Sigmoid colon (tissue), 7 donors: ENCODE measurements around the gene CDKN1C. TPM values are rescaled to one million over a fixed set of nuclear protein-coding genes. Genes with fewer than 3 reads are reported as not detected.

Experiments used
- DNase-seq: peaks from one replicate; pipeline ENCODE4 v3.0.0-alpha.2; 2019
- H3K27ac ChIP-seq, 4 donors: fragments of 200-600 bp; sonication (generic); one replicate each; pipeline ENCODE4 v1.5.1; 2016 to 2019; ENCODE audit warnings: mild to moderate bottlenecking in 1 of 4
- H3K27me3 ChIP-seq, 3 donors: fragments of 200-600 bp; sonication (generic); one replicate each; pipeline ENCODE4 v1.5.1; 2019; ENCODE audit warnings: mild to moderate bottlenecking in 1 of 3
- H3K36me3 ChIP-seq, 4 donors: fragments of 200-600 bp; sonication (generic); one replicate each; pipeline ENCODE4 v1.5.1; 2016 to 2019
- H3K4me1 ChIP-seq, 4 donors: fragments of 200-600 bp; sonication (generic); one replicate each; pipeline ENCODE4 v1.5.1; 2017 to 2019
- H3K4me3 ChIP-seq, 4 donors: fragments of 200-600 bp; sonication (generic); one replicate each; pipeline ENCODE4 v1.5.1; 2017 to 2019; ENCODE audit warnings: mild to moderate bottlenecking in 2 of 4, moderate library complexity in 1 of 4
- H3K9me3 ChIP-seq, 4 donors: fragments of 200-600 bp in 3 of 4; sonication (generic) in 3 of 4; one replicate each; pipeline versions ENCODE4 v1.5.1 to v1.6.1; 2013 to 2019
- EP300 ChIP-seq, 4 donors: sonication (generic); formaldehyde crosslinking; IDR thresholded peaks; one replicate each; pipeline ENCODE4 v1.6.1; 2017; ENCODE audit warnings: antibody characterized with exemption in 4 of 4
- POLR2A ChIP-seq, 2 donors: fragments of 450-650 bp; IDR thresholded peaks; one replicate each; pipeline ENCODE4 v1.6.1; 2016; ENCODE audit warnings: antibody characterized with exemption in 2 of 2, mild to moderate bottlenecking in 2 of 2, moderate library complexity in 2 of 2
- POLR2AphosphoS5 ChIP-seq, 4 donors: sonication (generic); formaldehyde crosslinking; IDR thresholded peaks; one replicate each; pipeline ENCODE4 v1.6.1; 2017; ENCODE audit warnings: antibody characterized with exemption in 4 of 4
- WGBS, 2 donors: extraction: QIAGEN DNeasy Blood & Tissue Kit; methylation state at CpG; one replicate each; pipeline ENCODE4 v1.1.7; 2013; 5-methylcytosine and 5-hydroxymethylcytosine counted together
- intact Hi-C: fragments of 100-400 bp; cut with DNase I; formaldehyde crosslinking; loops from one replicate; pipeline ENCODE4 v1.15.1; 2023
- polyA plus RNA-seq, 3 donors: library from polyadenylated mRNA; stranded (reverse); fragments of 200-250 nt; gene quantifications; one replicate each; pipeline ENCODE4 v1.2.3, GENCODE V29; 2013
- total RNA-seq, 4 donors: library from RNA; depleted of rRNA; stranded (reverse); fragments of >200 nt; gene quantifications; one replicate each; pipeline ENCODE4 v1.1.0, GENCODE V29; 2016
- TF ChIP-seq, protein P1 (sequence below), 4 experiments: fragments of 450-650 bp in 3 of 4; fragments of 200-600 bp in 1 of 4; IDR thresholded peaks; one replicate each; pipeline ENCODE4 v1.5.1; 2016 to 2019; ENCODE audit warnings: antibody characterized with exemption in 4 of 4, mild to moderate bottlenecking in 3 of 4, moderate library complexity in 2 of 4
- donor health status: healthy with polysubstance abuse.
- donor health status: Bipolar disorder and iron deficiency.
- donor health status: healthy.

CDKN1C gene
- total and polyA plus RNA-seq, 7 donors = 5.3 to 54.3 (median 37.2) TPM

DNA sequence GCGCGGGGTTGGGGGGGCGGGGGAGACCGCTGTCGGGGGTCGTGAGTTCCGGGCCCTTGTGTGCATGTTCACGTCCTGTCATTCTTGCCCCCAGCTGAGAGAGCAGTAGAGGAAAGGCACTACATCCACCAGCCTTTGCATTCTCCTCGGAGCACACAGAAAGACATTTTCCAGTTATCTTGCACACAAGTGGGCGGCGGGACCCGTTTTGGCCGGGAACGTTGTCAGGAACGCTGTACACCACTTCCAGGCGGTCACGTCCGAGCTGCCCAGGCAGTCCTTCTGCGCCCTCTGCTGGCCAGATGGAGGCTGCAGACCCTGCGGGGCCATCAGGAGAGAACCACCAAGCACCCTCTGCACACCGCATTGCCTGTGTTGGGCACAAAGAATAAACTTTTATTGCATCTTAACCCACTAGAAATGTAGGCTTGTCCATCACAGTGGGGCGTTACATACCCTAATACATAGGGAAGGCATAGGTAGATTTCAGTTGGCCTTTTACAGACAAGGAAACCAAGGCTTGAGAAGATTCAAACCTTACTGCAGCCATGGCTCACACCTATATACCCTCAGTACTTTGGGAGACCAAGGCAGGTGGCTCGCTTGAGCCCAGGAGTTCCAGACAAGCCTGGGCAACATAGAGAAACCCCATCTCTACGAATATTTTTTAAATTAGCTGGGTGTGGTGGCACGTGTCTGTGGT, 2.8 kb upstream of the CDKN1C start:
- intact Hi-C loops = loop anchor here (1.0 to 5.0 kb wide), 4 partner anchors 81 to 691 kb away; no protein-coding TSS in a partner anchor
- peak; percentile 96 for DNase-seq
- Histone ChIP-seq H3K4me3 (no peak overlapping the region), H3K27ac (peak overlapping the region; percentile 86 to 96 (median 88)), H3K36me3 (no peaks in the 10 kb centered on the region), H3K27me3 (no peaks in the 10 kb centered on the region), H3K9me3 (no peaks in the 10 kb centered on the region), H3K4me1 (peaks cover 0 to 57% (median 48%) of the 10 kb centered on the region in 4 donors)
- 25 to 32% methylated on average over 25 of the region's 25 CpGs for WGBS, 2 donors
- TF ChIP-seq POLR2AphosphoS5 (IDR thresholded peaks at IDR 0.05) (peak in 2 of 4 donors; percentile 23 to 24), POLR2A (IDR thresholded peaks at IDR 0.05) (no peak), EP300 (IDR thresholded peaks at IDR 0.05) (no peak)
- TF ChIP-seq, protein P1, sequence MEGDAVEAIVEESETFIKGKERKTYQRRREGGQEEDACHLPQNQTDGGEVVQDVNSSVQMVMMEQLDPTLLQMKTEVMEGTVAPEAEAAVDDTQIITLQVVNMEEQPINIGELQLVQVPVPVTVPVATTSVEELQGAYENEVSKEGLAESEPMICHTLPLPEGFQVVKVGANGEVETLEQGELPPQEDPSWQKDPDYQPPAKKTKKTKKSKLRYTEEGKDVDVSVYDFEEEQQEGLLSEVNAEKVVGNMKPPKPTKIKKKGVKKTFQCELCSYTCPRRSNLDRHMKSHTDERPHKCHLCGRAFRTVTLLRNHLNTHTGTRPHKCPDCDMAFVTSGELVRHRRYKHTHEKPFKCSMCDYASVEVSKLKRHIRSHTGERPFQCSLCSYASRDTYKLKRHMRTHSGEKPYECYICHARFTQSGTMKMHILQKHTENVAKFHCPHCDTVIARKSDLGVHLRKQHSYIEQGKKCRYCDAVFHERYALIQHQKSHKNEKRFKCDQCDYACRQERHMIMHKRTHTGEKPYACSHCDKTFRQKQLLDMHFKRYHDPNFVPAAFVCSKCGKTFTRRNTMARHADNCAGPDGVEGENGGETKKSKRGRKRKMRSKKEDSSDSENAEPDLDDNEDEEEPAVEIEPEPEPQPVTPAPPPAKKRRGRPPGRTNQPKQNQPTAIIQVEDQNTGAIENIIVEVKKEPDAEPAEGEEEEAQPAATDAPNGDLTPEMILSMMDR (IDR thresholded peaks at IDR 0.05) = peak; percentile 95 to 98 (median 98)

DNA sequence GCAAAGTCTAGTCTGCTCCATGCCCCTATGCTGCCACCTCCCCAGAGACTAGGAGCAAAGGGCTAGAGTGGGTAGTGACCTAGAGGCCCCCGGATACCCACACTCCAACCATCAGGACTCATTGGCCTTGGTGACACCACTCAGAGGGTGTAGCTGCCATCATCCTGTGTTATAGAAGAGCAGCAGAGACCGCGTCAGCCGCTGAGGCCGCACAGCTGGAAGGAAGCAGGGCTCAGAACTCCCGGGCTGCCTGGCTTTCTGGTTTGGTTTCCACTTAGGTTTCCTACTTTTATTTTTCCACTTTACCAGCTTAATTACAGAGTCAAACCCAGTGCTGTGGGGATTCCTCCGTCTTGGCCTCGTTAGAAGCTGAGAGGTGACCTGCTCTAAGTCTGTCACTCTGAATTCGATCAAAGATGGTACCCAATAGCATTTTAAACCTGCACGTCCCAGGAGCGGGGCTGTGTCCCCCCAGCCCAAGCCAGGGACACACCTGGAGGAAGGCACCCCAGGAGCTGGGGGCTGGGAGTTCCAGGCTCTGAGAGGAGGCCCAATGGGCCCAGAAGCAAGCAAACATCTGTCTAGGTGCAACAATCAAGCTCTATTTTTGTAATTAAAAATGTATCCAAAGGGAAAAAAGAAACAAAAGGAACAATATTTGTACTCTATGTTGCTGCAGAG, 2.1 kb upstream of the CDKN1C start:
- H3K27me3 ChIP-seq = no peaks in the 10 kb centered on the region
- no peak overlapping the region for H3K4me3 ChIP-seq
- 51 to 72% methylated on average over 11 of the region's 11 CpGs for WGBS, 2 donors
- H3K27ac ChIP-seq = peak overlapping the region; percentile 86 to 96 (median 88)
- TF ChIP-seq POLR2AphosphoS5 (IDR thresholded peaks at IDR 0.05) (no peak), POLR2A (IDR thresholded peaks at IDR 0.05) (no peak), EP300 (IDR thresholded peaks at IDR 0.05) (no peak)
- TF ChIP-seq, protein P1 (IDR thresholded peaks at IDR 0.05) = no peak
- no peaks in the 10 kb centered on the region for H3K36me3 ChIP-seq
- intact Hi-C loops = loop anchor here (1.0 to 5.0 kb wide), 5 partner anchors 80 to 690 kb away; no protein-coding TSS in a partner anchor
- H3K4me1 ChIP-seq = peaks cover 0 to 63% (median 52%) of the 10 kb centered on the region in 4 donors
- H3K9me3 ChIP-seq = no peaks in the 10 kb centered on the region
- no peak for DNase-seq

DNA sequence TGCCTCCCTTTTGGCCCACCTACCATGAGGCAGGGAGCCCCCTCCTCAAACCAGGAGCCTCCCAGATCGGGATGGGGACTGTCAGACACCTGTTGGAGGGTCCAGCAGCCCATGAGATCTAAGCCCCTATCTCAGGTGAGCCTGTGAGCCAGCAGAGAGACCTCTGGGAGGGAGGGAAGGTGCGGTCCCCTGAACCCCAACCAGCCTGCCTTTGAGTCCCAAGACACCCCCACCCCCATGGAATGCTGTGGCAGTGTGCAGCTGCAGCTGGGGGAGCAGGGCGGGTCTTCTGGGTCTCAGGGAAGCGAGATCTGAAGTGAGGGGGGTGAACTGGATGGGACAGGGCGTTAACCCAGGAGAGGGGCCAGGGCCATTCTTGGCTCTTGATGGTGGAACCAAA, 1.4 kb upstream of the CDKN1C start:
- TF ChIP-seq EP300 (IDR thresholded peaks at IDR 0.05) (no peak), POLR2AphosphoS5 (IDR thresholded peaks at IDR 0.05) (no peak), POLR2A (IDR thresholded peaks at IDR 0.05) (no peak)
- TF ChIP-seq, protein P1 (IDR thresholded peaks at IDR 0.05) = no peak

DNA sequence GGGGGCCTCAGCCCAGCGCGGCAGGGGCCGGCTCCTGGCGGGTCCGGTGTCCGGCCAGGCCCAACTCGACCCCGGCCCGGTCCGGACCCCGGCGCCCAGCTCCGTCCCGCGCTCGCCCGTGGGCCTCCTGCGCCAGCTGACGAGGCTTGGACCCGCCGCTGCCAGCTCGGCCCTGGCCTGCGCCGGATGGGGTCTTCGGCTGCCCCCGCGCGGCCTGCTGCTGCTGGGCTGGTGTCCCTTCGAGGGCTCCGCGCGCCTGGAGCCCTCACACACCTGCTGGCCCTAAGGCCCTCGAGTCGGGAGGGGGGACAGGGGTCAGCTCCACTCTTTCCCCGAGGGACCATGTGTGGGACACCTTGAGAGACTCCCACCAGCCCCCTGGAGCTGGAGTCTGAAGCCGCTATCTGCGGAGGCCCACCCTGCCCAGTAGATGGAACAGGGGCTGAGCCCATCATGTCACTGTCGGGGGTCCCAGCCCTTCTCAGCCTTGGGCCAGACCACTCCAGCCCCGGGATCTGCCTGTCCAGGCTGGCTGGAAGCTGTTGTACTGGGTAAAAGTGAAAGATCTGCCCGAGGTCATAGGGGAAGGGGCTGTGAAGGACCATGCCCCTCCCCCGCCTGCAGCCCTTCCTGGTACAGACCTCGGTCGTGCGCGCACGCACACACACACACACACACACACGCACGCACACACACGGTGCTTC, 768 bp upstream of the CDKN1C start:
- WGBS, 2 donors = 9 to 17% methylated on average over 49 of the region's 49 CpGs
- H3K4me3 ChIP-seq = peak overlapping the region; percentile 10 to 98 (median 92)
- intact Hi-C loops = loop anchor here (2.0 to 5.0 kb wide), 4 partner anchors 79 to 689 kb away; no protein-coding TSS in a partner anchor
- H3K9me3 ChIP-seq = no peaks in the 10 kb centered on the region
- no peak for TF ChIP-seq EP300 (IDR thresholded peaks at IDR 0.05)
- no peak for TF ChIP-seq POLR2A (IDR thresholded peaks at IDR 0.05)
- no peak for TF ChIP-seq POLR2AphosphoS5 (IDR thresholded peaks at IDR 0.05)
- TF ChIP-seq, protein P1 (IDR thresholded peaks at IDR 0.05) = no peak
- H3K27me3 ChIP-seq = no peaks in the 10 kb centered on the region
- no peaks in the 10 kb centered on the region for H3K36me3 ChIP-seq
- DNase-seq = peak; percentile 85
- H3K4me1 ChIP-seq = peaks cover 0 to 62% (median 51%) of the 10 kb centered on the region in 4 donors
- H3K27ac ChIP-seq = peak overlapping the region; percentile 86 to 96 (median 88)

More for the DNA sequence above, 1.4 kb upstream of the CDKN1C start:
- H3K27me3 ChIP-seq = no peaks in the 10 kb centered on the region
- no peak for DNase-seq
- 78 to 88% methylated on average over 5 of the region's 5 CpGs for WGBS, 2 donors
- intact Hi-C loops = loop anchor here (2.0 to 5.0 kb wide), 4 partner anchors 80 to 690 kb away; no protein-coding TSS in a partner anchor
- H3K27ac ChIP-seq = peak overlapping the region; percentile 86 to 96 (median 88)
- no peaks in the 10 kb centered on the region for H3K36me3 ChIP-seq
- no peak overlapping the region for H3K4me3 ChIP-seq
- H3K9me3 ChIP-seq = no peaks in the 10 kb centered on the region
- peaks cover 0 to 63% (median 52%) of the 10 kb centered on the region in 4 donors for H3K4me1 ChIP-seq
